Measurements from ENCODE around the gene MECP2. TPM values are rescaled to one million over a fixed set of nuclear protein-coding genes. Genes with fewer than 3 reads are reported as not detected.
A peak's percentile ranks its signal among the peaks of the same experiment; 100 is the strongest.

The MECP2 gene
- total and polyA plus RNA-seq, 12 donors = 16.9 to 67.7 (median 53.2) TPM

DNA sequence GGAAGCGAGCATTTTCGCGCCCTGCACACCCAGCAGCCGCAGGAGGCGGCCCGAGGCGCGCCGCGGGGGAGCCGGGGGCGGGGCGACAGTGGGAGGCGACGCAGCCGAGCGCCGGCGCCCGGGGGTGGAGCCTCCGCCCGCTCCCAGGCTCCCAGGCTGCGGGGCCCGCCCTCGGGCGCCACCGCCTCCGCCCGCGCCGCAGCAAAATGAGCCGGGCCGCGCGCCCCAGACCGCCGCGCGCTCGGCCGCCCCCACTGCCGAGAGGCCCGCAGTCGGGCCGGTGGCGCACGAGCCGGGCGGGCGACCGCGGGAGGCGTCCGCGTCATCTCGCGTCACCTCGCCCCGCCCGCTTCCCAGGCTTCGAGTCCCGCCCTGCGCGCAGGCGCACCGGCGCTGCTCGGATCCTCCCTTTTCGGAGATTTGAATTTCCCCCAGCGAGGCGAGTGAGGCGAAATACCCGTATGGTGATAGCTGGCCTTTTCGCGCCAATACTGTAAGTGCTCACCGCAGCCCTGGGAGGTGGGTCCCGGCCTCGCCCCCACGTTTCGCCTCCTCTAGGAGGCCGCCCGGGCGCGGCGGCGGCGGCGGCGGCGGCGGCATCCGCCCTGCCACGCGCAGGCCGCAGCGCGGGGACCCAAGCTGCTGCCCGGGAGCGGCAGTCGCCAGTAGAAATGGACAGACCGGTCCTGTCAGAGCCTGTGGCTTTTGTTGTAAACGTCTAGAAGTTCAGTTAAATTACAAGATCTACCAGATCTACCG lies 125.0 kb downstream of the MECP2 start, which contains the start of gene TMEM187:
Gene TMEM187 (plus strand): TSS at position 387 of the 759 bp plus-strand sequence. CDS start 9,309 bp downstream, outside the sequence.
- Histone ChIP-seq H3K9me3 (replicated peaks in 1 of 3) (no peaks in the 10 kb centered on the region), H3K27ac (peak within 1 kb of the TSS; percentile 93 to 99 (median 98)), H3K4me3 (peak within 1 kb of the TSS; percentile 73 to 86 (median 80)), H3K27me3 (no peaks in the 10 kb centered on the region), H3K36me3 (replicated peaks in 1 of 2) (no peaks in the 10 kb centered on the region), H3K4me1 (replicated peaks in 1 of 2) (peaks cover 12 to 39% of the 10 kb centered on the region in 2 donors)
- WGBS, 4 donors = 0 to 11% (median 3%) methylated on average over 11 to 93 of the region's 103 CpGs
- intact Hi-C loops (cut with DNase I) = no loop called here
- TF ChIP-seq, protein P1, sequence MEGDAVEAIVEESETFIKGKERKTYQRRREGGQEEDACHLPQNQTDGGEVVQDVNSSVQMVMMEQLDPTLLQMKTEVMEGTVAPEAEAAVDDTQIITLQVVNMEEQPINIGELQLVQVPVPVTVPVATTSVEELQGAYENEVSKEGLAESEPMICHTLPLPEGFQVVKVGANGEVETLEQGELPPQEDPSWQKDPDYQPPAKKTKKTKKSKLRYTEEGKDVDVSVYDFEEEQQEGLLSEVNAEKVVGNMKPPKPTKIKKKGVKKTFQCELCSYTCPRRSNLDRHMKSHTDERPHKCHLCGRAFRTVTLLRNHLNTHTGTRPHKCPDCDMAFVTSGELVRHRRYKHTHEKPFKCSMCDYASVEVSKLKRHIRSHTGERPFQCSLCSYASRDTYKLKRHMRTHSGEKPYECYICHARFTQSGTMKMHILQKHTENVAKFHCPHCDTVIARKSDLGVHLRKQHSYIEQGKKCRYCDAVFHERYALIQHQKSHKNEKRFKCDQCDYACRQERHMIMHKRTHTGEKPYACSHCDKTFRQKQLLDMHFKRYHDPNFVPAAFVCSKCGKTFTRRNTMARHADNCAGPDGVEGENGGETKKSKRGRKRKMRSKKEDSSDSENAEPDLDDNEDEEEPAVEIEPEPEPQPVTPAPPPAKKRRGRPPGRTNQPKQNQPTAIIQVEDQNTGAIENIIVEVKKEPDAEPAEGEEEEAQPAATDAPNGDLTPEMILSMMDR (IDR thresholded peaks at IDR 0.05) = peak in 1 of 6 experiments; percentile 8
- TF ChIP-seq POLR2A (IDR thresholded peaks at IDR 0.05) = peak in 1 of 2 donors; percentile 60
- peak; percentile 86 to 92 (median 88) for DNase-seq

MicroRNAs within 50 kb of the gene (microRNA counts, 767-probe panel; counts per million panel counts)
- 0 counts per million in 2 donors for microRNA hsa-miR-718

Small RNAs within 50 kb of the gene (microRNA-seq; reads per million reads assigned to microRNA genes)
- 0 reads per million in 3 donors for gene MIR3202-1
- gene MIR3202-2 = 0 reads per million in 3 donors
- 0 reads per million in 3 donors for gene MIR718

Small RNAs within 50 kb of the gene (small RNA-seq; reads per million reads assigned to genes)
- gene MIR3202-1 = 0.25 to 0.36 reads per million in 2 donors

Other genes with a start within 250 kb of the MECP2 start
- 10 to 100 TPM in 3 of 9 donors, 1 to 10 TPM in 4, under 1 TPM in 2; 0.52 to 50.1 (median 2.7) TPM for gene L1CAM, start 211.5 kb downstream of the MECP2 start, total RNA-seq
- gene L1CAM, start 211.5 kb downstream of the MECP2 start, polyA plus RNA-seq = 10 to 100 TPM in 2 of 3 donors, 1 to 10 TPM in 1; 8.9 to 34.1 (median 14.5) TPM
- 1 to 10 TPM in 1 of 9 donors, under 1 TPM in 8; 0.11 to 1.1 (median 0.57) TPM for gene AVPR2, start 193.0 kb downstream of the MECP2 start, total RNA-seq
- 1 to 10 TPM in 2 of 3 donors, not detected in 1; 1.0 to 1.6 TPM for gene AVPR2, start 193.0 kb downstream of the MECP2 start, polyA plus RNA-seq
- 10 to 100 TPM; 22.4 to 67.8 (median 45.0) TPM for gene ARHGAP4, start 171.5 kb downstream of the MECP2 start, total RNA-seq
- 100 to 1,000 TPM in 2 of 3 donors, 1 to 10 TPM in 1; 1.5 to 316 (median 118) TPM for gene ARHGAP4, start 171.5 kb downstream of the MECP2 start, polyA plus RNA-seq
- 100 to 1,000 TPM in 3 of 9 donors, 10 to 100 TPM in 6; 60.0 to 159 (median 93.2) TPM for gene NAA10, start 162.7 kb downstream of the MECP2 start, total RNA-seq
- 100 to 1,000 TPM; 121 to 287 (median 228) TPM for gene NAA10, start 162.7 kb downstream of the MECP2 start, polyA plus RNA-seq
- gene RENBP, start 153.1 kb downstream of the MECP2 start, total RNA-seq = 10 to 100 TPM; 15.5 to 37.4 (median 24.6) TPM
- 10 to 100 TPM in 2 of 3 donors, 1 to 10 TPM in 1; 5.4 to 69.6 (median 27.6) TPM for gene RENBP, start 153.1 kb downstream of the MECP2 start, polyA plus RNA-seq
- gene HCFC1, start 125.9 kb downstream of the MECP2 start, total RNA-seq = 10 to 100 TPM in 8 of 9 donors, 1 to 10 TPM in 1; 9.2 to 77.1 (median 57.8) TPM
- gene HCFC1, start 125.9 kb downstream of the MECP2 start, polyA plus RNA-seq = 10 to 100 TPM; 15.3 to 32.7 (median 19.6) TPM
- 10 to 100 TPM in 7 of 9 donors, 1 to 10 TPM in 2; 5.7 to 29.2 (median 16.7) TPM for gene TMEM187, start 125.0 kb downstream of the MECP2 start, total RNA-seq
- gene TMEM187, start 125.0 kb downstream of the MECP2 start, polyA plus RNA-seq = 1 to 10 TPM; 4.0 to 6.8 (median 5.3) TPM
- gene IRAK1, start 77.8 kb downstream of the MECP2 start, total RNA-seq = 100 to 1,000 TPM in 4 of 9 donors, 10 to 100 TPM in 5; 48.2 to 142 (median 98.0) TPM
- 10 to 100 TPM; 36.9 to 70.1 (median 63.4) TPM for gene IRAK1, start 77.8 kb downstream of the MECP2 start, polyA plus RNA-seq
- gene OPN1LW, start 46.5 kb upstream of the MECP2 start, total RNA-seq = not detected
- gene OPN1LW, start 46.5 kb upstream of the MECP2 start, polyA plus RNA-seq = not detected
- gene OPN1MW, start 84.9 kb upstream of the MECP2 start, total RNA-seq = not detected
- not detected for gene OPN1MW, start 84.9 kb upstream of the MECP2 start, polyA plus RNA-seq
- not detected for gene OPN1MW2, start 122.0 kb upstream of the MECP2 start, total RNA-seq
- not detected for gene OPN1MW2, start 122.0 kb upstream of the MECP2 start, polyA plus RNA-seq
- gene OPN1MW3, start 159.9 kb upstream of the MECP2 start, total RNA-seq = not detected
- not detected for gene OPN1MW3, start 159.9 kb upstream of the MECP2 start, polyA plus RNA-seq
- under 1 TPM in 1 of 9 donors, not detected in 8; 0.18 TPM for gene TEX28, start 197.4 kb upstream of the MECP2 start, total RNA-seq
- under 1 TPM in 1 of 3 donors, not detected in 2; 0.07 TPM for gene TEX28, start 197.4 kb upstream of the MECP2 start, polyA plus RNA-seq
- 1 to 10 TPM in 1 of 9 donors, under 1 TPM in 4, not detected in 4; 0.16 to 1.1 (median 0.56) TPM for gene TKTL1, start 198.1 kb upstream of the MECP2 start, total RNA-seq
- under 1 TPM in 1 of 3 donors, not detected in 2; 0.31 TPM for gene TKTL1, start 198.1 kb upstream of the MECP2 start, polyA plus RNA-seq